Measurements from ENCODE around the gene SFRP4. TPM values are rescaled to one million over a fixed set of nuclear protein-coding genes. Genes with fewer than 3 reads are reported as not detected.

The SFRP4 gene
- total RNA-seq, 1 experiment from 2014 or later: not detected

DNA sequence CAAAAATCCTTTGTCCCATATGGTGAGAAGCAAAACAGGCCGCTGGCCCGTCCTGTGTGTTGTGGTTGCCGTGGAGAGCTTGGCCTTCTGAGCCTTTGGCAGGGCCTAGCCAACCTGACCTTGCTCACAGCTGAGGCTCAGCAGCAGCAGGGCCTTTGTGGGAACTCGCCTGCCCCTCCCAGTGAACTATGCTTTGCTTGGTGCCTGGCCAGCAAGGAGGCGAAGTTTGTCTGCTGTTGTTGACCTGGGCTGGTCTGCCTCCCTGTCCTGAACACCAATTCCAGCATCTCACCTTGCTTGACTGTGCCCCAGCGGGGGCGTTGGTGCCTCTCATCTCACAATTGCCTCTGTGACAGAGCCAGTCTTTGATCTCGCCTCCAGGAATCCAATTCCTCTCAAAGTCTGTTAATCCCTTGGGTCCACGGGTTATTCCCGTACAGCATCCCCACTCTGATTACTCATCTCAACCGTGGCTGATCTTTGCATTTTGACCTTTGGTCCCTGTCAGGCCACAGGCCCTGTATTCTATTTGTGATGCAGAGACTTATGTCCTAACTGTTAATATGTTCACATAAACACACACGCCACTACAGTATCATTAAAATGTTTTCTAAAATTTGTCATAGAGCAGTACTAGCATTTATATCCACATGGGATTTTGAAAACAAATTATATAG is 26.5 kb upstream of the SFRP4 start:
- CTCF ChIA-PET: interaction anchor here (0.7 kb wide), 1 partner anchor 432 kb away, joined by 5 read pairs; no protein-coding TSS in a partner anchor
- Histone ChIP-seq H3K9me3 (ENCODE audit: insufficient read depth, low read depth) (no peaks in the 10 kb centered on the region), H3K36me3 (ENCODE audit: low read depth) (no peaks in the 10 kb centered on the region), H3K9me2 (ENCODE audit: insufficient read depth) (no peaks in the 10 kb centered on the region), H4K20me1 (ENCODE audit: insufficient read depth) (no peaks in the 10 kb centered on the region; the same call in 1 of the 2 replicates), H3K4me3 (no peak overlapping the region), H3K4me1 (replicated peaks; ENCODE audit: insufficient read depth) (no peaks in the 10 kb centered on the region), H2AFZ (no peak overlapping the region), H3F3A (ENCODE audit: insufficient read depth, low read depth) (no peaks in the 10 kb centered on the region), H3K27ac (no peak overlapping the region), H3K79me2 (ENCODE audit: low read depth) (no peaks in the 10 kb centered on the region), H3K4me2 (no peak overlapping the region), H3K27me3 (ENCODE audit: insufficient read depth, low read depth) (no peaks in the 10 kb centered on the region)
- no peak for DNase-seq
- no TSS peak for BruUV-seq (replicated peaks)
- intact Hi-C loops (cut with micrococcal nuclease; ENCODE audit: unreplicated experiment): no loop called here
- POLR2A ChIA-PET (ENCODE audit: unreplicated experiment): no interaction called here
- no peak for TF ChIP-seq EZH2 (IDR thresholded peaks at IDR 0.05; ENCODE audit: low read depth)
- TF ChIP-seq CTCF (conservative IDR thresholded peaks at IDR 0.05): no peak

- H3K4me1 ChIP-seq (replicated peaks; ENCODE audit: insufficient read depth): no peaks in the 10 kb centered on the region
- no peaks in the 10 kb centered on the region for H3K9me3 ChIP-seq (ENCODE audit: insufficient read depth, low read depth)
- H3K4me3 ChIP-seq: no peak overlapping the region
- no peak overlapping the region for H2AFZ ChIP-seq
- no peak for DNase-seq
- ChIA-PET POLR2A (ENCODE audit: unreplicated experiment) (no interaction called here), CTCF (no interaction called here)
- no peak overlapping the region for H3K4me2 ChIP-seq
- H3K9me2 ChIP-seq (ENCODE audit: insufficient read depth): no peaks in the 10 kb centered on the region
- no peaks in the 10 kb centered on the region for H3K79me2 ChIP-seq (ENCODE audit: low read depth)
- BruUV-seq (replicated peaks): no TSS peak
- H3F3A ChIP-seq (ENCODE audit: insufficient read depth, low read depth): no peaks in the 10 kb centered on the region
- H4K20me1 ChIP-seq (ENCODE audit: insufficient read depth): no peaks in the 10 kb centered on the region
- H3K36me3 ChIP-seq (ENCODE audit: low read depth): no peaks in the 10 kb centered on the region
- no peak for TF ChIP-seq CTCF (conservative IDR thresholded peaks at IDR 0.05)
- TF ChIP-seq EZH2 (IDR thresholded peaks at IDR 0.05; ENCODE audit: low read depth): no peak
- 0 out of 2 replicates have a peak, but pooled peaks cover 6% of the 10 kb centered on the region for H3K27me3 ChIP-seq (ENCODE audit: insufficient read depth, low read depth)
- intact Hi-C loops (cut with micrococcal nuclease; ENCODE audit: unreplicated experiment): no loop called here
- H3K27ac ChIP-seq: no peak overlapping the region
Measured at GRCh38 chr7:37933018-37933566, 16.5 kb upstream of the SFRP4 start.

- ChIA-PET POLR2A (ENCODE audit: unreplicated experiment) (no interaction called here), CTCF (no interaction called here)
- Histone ChIP-seq H3K36me3 (ENCODE audit: low read depth) (no peaks in the 10 kb centered on the region), H4K20me1 (ENCODE audit: insufficient read depth) (no peaks in the 10 kb centered on the region), H3K9me2 (ENCODE audit: insufficient read depth) (no peaks in the 10 kb centered on the region), H3K27me3 (ENCODE audit: insufficient read depth, low read depth) (0 out of 2 replicates have a peak, but pooled peaks cover 6% of the 10 kb centered on the region), H3K4me1 (replicated peaks; ENCODE audit: insufficient read depth) (no peaks in the 10 kb centered on the region), H3K4me3 (no peak overlapping the region), H3K79me2 (ENCODE audit: low read depth) (no peaks in the 10 kb centered on the region), H3F3A (ENCODE audit: insufficient read depth, low read depth) (no peaks in the 10 kb centered on the region), H3K27ac (no peak overlapping the region), H3K4me2 (no peak overlapping the region), H2AFZ (no peak overlapping the region), H3K9me3 (ENCODE audit: insufficient read depth, low read depth) (no peaks in the 10 kb centered on the region)
- TF ChIP-seq EZH2 (IDR thresholded peaks at IDR 0.05; ENCODE audit: low read depth): no peak
- TF ChIP-seq CTCF (conservative IDR thresholded peaks at IDR 0.05): no peak
- DNase-seq: no peak
- BruUV-seq (replicated peaks): no TSS peak
- intact Hi-C loops (cut with micrococcal nuclease; ENCODE audit: unreplicated experiment): no loop called here
Measured at GRCh38 chr7:37932543-37932942, 15.9 kb upstream of the SFRP4 start.

Measured in PC-9 (cell line).